Prostate gland (tissue), 2 donors: ENCODE results near the gene DUS2.

Experiments used
- CTCF ChIP-seq, 4 experiments: fragments of 200-600 bp in 2 of 4; fragments of 450-650 bp in 2 of 4; sonication (generic) in 2 of 4; IDR thresholded peaks; 1 replicate in 3 of 4; 2 replicates in 1 of 4; pipeline ENCODE4 v1.5.1; 2016 to 2019; ENCODE audit warnings: antibody characterized with exemption in 4 of 4, mild to moderate bottlenecking in 2 of 4, moderate library complexity in 2 of 4
- POLR2A ChIP-seq: fragments of 450-650 bp; IDR thresholded peaks from one replicate; pipeline ENCODE4 v1.6.1; 2016; ENCODE audit warnings: antibody characterized with exemption, mild to moderate bottlenecking

- TF ChIP-seq CTCF (IDR thresholded peaks at IDR 0.05) (no peak), POLR2A (no peak)
Measured at GRCh38 chr16:68087688-68088087, 64.6 kb downstream of the DUS2 start.
